Colonic mucosa (tissue), 4 donors: ENCODE measurements around the gene CSNK1D. TPM values are rescaled to one million over a fixed set of nuclear protein-coding genes. Genes with fewer than 3 reads are reported as not detected.
A peak's percentile ranks its signal among the peaks of the same experiment; 100 is the strongest.

Source experiments
- DNase-seq: peaks from one replicate; pipeline ENCODE4 v3.0.0-alpha.2; 2020
- H3K27ac ChIP-seq: fragments of 200-600 bp; one replicate; pipeline ENCODE4 v1.8.0; 2021
- H3K27me3 ChIP-seq: fragments of 200-600 bp; one replicate; pipeline ENCODE4 v1.8.0; 2021
- H3K36me3 ChIP-seq: fragments of 200-600 bp; one replicate; pipeline ENCODE4 v1.8.0; 2021
- H3K4me1 ChIP-seq: fragments of 200-600 bp; one replicate; pipeline ENCODE4 v1.8.0; 2021; ENCODE audit warnings: mild to moderate bottlenecking
- H3K4me3 ChIP-seq: fragments of 200-600 bp; one replicate; pipeline ENCODE4 v1.8.0; 2021
- H3K9ac ChIP-seq, 2 donors: one replicate each; pipeline ENCODE4 v1.7.0; 2013; ENCODE audit warnings: control low read depth in 2 of 2, low read depth in 2 of 2, low read length in 2 of 2
- H3K9me3 ChIP-seq: fragments of 200-600 bp; one replicate; pipeline ENCODE4 v1.8.0; 2021
- intact Hi-C: fragments of 100-400 bp; cut with DNase I; formaldehyde crosslinking; loops from one replicate; pipeline ENCODE4 v1.14.1; 2022
- total RNA-seq, 2 donors: library from RNA; stranded (reverse); fragmentation: NEBNext Ultra II Directional in 1 of 2; extraction: Animal tissue kit (Norgen Biotek cat#: 25700) in 1 of 2; gene quantifications; one replicate each; pipeline ENCODE4 v1.2.1, GENCODE V29; 2021
- TF ChIP-seq, protein P1 (sequence below): fragments of 200-600 bp; IDR thresholded peaks from one replicate; pipeline ENCODE4 v1.8.0; 2022; ENCODE audit warnings: antibody characterized with exemption, mild to moderate bottlenecking
- donor health status: healthy.
- donor health status: DM: no; HTN: no; CAD: no.
- donor health status: DM: no; HTN: no; CAD: no.

CSNK1D gene
- total RNA-seq, 2 donors from 2014 or later: 136 to 138 TPM

DNA sequence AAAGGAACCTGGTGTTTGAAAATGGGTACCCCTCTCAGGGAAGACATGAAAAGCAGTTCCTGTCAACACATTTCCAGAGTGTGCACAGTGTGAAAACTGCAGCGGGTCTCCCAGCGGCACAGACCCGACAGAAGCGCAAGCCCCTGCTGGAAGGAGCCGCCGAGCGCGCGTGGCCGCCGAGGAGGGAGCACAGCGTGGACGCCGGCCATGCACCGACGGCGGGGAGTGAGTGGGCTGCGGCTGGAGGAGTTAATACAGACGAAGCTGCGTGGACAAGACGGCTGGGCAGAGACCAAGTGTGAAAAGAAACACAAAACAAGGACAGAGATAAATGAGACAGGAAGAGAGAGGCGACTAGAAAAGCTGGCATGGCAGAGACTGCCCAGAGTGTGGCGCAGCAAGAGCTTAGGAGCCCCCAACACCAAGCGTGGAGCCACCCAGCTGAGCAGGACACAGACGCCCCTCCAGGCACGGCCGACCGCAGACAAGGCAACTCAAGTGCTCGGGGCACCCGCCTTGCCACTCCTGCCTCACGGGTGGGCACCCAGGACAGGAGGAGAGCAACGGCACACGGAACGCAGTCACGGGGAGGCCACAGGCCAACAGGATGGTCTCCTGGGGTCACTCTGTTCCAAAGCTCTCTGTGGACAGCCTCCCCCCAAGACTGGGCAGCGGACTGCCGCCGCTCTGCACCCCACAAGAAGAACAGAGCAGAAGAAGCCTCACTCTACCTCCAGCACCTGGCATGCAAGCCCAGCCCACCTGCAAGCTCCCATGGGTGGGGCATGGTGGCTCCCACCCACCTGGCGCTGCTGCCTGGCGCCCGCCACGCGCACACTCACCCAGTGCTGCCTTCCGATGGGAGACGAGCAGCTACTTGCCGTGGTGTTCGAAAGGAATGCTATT lies 28.1 kb downstream of the CSNK1D start:
- no peak overlapping the region for H3K27ac ChIP-seq
- H3K9ac ChIP-seq: no peak overlapping the region
- DNase-seq: no peak
- intact Hi-C loops: loop anchor here (2.0 kb wide), 1 partner anchor 77 kb away; no protein-coding TSS in a partner anchor
- H3K36me3 ChIP-seq: peaks cover 48% of the 10 kb centered on the region
- H3K4me3 ChIP-seq: no peak overlapping the region
- H3K27me3 ChIP-seq: no peaks in the 10 kb centered on the region
- peaks cover 32% of the 10 kb centered on the region for H3K4me1 ChIP-seq
- no peaks in the 10 kb centered on the region for H3K9me3 ChIP-seq
- TF ChIP-seq, protein P1, sequence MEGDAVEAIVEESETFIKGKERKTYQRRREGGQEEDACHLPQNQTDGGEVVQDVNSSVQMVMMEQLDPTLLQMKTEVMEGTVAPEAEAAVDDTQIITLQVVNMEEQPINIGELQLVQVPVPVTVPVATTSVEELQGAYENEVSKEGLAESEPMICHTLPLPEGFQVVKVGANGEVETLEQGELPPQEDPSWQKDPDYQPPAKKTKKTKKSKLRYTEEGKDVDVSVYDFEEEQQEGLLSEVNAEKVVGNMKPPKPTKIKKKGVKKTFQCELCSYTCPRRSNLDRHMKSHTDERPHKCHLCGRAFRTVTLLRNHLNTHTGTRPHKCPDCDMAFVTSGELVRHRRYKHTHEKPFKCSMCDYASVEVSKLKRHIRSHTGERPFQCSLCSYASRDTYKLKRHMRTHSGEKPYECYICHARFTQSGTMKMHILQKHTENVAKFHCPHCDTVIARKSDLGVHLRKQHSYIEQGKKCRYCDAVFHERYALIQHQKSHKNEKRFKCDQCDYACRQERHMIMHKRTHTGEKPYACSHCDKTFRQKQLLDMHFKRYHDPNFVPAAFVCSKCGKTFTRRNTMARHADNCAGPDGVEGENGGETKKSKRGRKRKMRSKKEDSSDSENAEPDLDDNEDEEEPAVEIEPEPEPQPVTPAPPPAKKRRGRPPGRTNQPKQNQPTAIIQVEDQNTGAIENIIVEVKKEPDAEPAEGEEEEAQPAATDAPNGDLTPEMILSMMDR: no peak

DNA sequence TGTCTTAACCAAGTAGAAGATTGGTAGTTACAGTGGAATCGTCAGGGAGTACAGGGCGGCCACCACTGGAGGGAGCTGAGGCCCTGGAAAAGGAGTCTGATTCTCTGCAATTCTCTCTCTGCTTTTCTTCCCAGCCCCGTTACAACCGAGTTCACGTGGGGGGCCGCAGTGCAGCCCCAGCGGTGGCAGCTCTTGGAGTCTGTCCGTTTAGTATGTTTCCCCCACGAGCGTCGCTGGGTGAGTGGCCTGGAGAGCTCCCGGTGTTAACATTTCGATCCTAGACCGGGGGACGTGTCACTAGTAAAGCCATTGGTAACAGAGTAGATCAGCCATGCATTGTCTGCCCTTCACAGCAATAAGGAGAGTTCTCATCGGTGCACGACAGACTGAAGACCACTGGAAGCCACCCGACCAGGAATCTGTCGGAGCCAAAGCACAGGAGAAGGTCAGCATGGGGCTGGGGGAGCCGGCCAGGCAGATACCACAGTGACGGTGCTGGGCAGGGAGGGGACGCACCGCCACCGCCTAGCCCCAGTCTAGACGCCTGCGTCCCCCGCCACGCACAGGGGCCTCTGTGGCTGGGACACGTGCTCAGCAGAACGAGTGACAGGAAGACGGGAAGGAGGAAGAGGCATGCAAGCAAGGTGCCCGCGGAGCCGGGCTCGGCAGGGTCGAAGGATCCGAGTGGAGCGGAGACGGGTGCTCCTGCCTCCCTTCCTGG lies 28.9 kb downstream of the CSNK1D start:
- TF ChIP-seq, protein P1: peak; percentile 36
- H3K4me3 ChIP-seq: no peak overlapping the region
- peaks cover 48% of the 10 kb centered on the region for H3K36me3 ChIP-seq
- H3K27me3 ChIP-seq: no peaks in the 10 kb centered on the region
- no peak for DNase-seq
- no peaks in the 10 kb centered on the region for H3K9me3 ChIP-seq
- peaks cover 38% of the 10 kb centered on the region for H3K4me1 ChIP-seq
- intact Hi-C loops: loop anchor here (2.0 kb wide), 1 partner anchor 78 kb away; no protein-coding TSS in a partner anchor
- peak overlapping the region in 1 of 2 donors; percentile 14 for H3K9ac ChIP-seq
- H3K27ac ChIP-seq: no peak overlapping the region

DNA sequence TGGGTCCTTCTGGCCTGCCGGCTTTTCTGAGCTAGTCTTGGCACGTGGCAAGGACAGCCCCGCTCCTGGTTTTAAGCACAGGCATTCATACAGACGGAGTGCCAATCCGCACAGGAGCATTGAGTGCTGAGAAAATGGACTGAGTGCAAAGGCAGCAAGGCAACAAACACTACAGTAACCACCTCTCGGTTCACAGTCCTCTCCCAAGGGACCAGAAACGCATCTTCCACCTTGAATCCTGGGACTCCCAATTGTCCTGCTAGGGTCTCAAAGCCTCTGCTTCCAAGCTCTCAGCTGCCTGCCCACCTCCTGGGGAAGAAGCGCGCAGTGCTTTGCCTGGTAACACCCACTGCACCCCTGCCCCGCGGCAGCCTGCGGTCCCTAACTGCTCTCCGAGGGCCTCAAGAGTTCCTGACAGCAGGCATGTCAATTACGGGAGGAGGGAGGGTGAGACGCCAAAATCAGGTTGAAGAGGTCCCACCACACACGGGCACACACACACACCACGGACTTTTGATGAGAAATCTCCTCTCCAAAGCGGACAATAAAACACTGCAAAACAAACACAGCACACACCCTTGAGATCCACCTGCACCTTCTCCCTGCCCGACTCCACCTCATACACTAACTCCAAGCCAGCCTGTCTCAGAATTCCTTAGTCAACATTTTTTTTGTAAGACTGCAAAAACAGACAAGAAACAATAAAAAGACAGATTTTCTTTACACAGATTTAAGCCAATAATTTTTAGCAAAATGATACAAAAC lies 29.7 kb downstream of the CSNK1D start:
- Histone ChIP-seq H3K9ac (peak overlapping the region in 1 of 2 donors; percentile 14), H3K9me3 (no peaks in the 10 kb centered on the region), H3K27me3 (no peaks in the 10 kb centered on the region), H3K36me3 (peaks cover 41% of the 10 kb centered on the region), H3K27ac (no peak overlapping the region), H3K4me1 (peaks cover 46% of the 10 kb centered on the region), H3K4me3 (no peak overlapping the region)
- intact Hi-C loops: loop anchor here (2.0 kb wide), 1 partner anchor 79 kb away; no protein-coding TSS in a partner anchor
- no peak for DNase-seq
- TF ChIP-seq, protein P1: no peak

DNA sequence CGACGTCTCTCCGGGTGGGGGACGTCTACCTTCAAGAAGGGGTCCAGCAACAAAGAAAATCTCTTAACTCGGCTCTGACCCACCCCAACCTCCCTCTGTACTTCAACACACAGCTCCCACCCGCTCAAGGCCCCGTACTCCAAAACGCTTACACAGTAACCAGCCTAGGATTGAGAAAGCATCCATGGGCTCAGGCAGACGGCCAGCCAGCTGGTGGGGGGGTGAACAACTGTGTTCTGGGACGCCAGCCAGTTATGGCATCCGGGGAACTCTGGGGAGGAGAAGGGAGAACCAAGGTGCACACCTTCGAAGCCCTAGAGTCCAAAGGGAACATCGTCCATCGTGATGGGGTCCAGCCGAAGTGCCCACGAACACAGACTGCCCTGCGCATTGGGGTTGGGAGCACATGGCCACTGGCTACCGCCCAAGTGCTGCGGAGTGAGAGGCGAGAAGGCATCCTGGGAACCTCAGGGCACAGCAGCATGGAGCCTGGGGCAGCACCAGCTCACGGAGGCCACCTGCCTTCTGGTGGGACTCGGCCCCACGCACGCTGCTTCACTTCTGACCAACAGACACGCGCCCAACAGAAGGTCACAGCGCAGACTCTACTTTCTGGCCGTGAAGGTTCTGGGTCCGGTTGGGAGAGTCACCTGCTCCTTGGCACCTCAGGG lies 30.4 kb downstream of the CSNK1D start:
- H3K27me3 ChIP-seq: no peaks in the 10 kb centered on the region
- intact Hi-C loops: no loop called here
- H3K36me3 ChIP-seq: peaks cover 34% of the 10 kb centered on the region
- H3K9me3 ChIP-seq: no peaks in the 10 kb centered on the region
- H3K4me1 ChIP-seq: peaks cover 53% of the 10 kb centered on the region
- no peak overlapping the region for H3K9ac ChIP-seq
- H3K4me3 ChIP-seq: no peak overlapping the region
- DNase-seq: peak; percentile 67
- peak overlapping the region; percentile 40 for H3K27ac ChIP-seq
- TF ChIP-seq, protein P1: no peak

DNA sequence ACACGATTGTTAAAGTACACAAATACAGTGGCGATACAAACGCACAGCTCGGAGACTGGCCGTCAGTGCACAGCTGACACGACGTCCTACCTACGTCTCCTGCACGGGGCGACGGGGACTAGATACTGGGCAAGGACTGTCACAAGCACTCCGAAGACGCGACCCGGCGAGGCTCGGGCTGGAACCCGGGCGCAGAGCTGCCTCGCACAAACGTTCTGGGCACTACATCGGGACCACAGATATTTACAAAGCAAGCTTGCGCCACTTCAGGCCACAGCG lies 30.9 kb downstream of the CSNK1D start:
- H3K36me3 ChIP-seq: peaks cover 29% of the 10 kb centered on the region
- peak; percentile 32 for DNase-seq
- TF ChIP-seq, protein P1: no peak
- peaks cover 58% of the 10 kb centered on the region for H3K4me1 ChIP-seq
- no peak overlapping the region for H3K4me3 ChIP-seq
- intact Hi-C loops: no loop called here
- H3K9ac ChIP-seq: no peak overlapping the region
- peak overlapping the region; percentile 40 for H3K27ac ChIP-seq
- no peaks in the 10 kb centered on the region for H3K27me3 ChIP-seq
- no peaks in the 10 kb centered on the region for H3K9me3 ChIP-seq
